ENCODE results near the gene GPC5.

GPC5 gene

DNA sequence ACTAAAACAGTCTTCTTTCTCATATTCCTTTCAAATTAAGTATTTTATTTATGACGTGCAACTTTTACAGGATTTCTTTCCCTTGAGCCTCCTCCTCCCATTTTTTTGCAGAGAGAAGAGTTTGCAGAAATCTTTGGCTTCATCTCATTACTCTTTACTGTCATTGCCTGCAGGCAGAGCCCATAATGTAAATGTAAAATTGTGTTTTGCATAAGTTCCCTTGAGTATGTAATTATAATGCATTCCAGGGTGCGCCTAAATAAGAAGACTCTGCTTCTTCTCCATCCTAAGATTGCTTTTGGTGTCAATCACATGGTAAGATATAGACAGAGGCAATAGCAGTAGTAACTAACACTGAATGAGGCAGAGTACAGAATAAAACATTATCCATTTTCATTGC is 27.9 kb upstream of the GPC5 start:
- no peak for DNase-seq (ENCODE audit: low read depth, low spot score)
- Histone ChIP-seq H3K4me1 (ENCODE audit: insufficient read depth, insufficient read length) (no peaks in the 10 kb centered on the region), H3K9ac (ENCODE audit: insufficient read length, low read depth) (no peak overlapping the region), H3K9me3 (ENCODE audit: insufficient read depth, low read length) (no peaks in the 10 kb centered on the region), H3K36me3 (ENCODE audit: insufficient read depth, insufficient read length, low read length) (peaks cover 3% of the 10 kb centered on the region), H3K4me3 (ENCODE audit: insufficient read length, low read depth) (no peak overlapping the region), H3K27me3 (ENCODE audit: insufficient read depth, insufficient read length) (no peaks in the 10 kb centered on the region)
- TF ChIP-seq YY1 (IDR thresholded peaks at IDR 0.05; ENCODE audit: insufficient read depth, insufficient read length) (no peak), SUZ12 (IDR thresholded peaks at IDR 0.05; ENCODE audit: extremely low read depth, insufficient read depth, insufficient read length) (no peak), ZNF274 (IDR thresholded peaks at IDR 0.05; ENCODE audit: low read depth, low read length) (no peak)

DNA sequence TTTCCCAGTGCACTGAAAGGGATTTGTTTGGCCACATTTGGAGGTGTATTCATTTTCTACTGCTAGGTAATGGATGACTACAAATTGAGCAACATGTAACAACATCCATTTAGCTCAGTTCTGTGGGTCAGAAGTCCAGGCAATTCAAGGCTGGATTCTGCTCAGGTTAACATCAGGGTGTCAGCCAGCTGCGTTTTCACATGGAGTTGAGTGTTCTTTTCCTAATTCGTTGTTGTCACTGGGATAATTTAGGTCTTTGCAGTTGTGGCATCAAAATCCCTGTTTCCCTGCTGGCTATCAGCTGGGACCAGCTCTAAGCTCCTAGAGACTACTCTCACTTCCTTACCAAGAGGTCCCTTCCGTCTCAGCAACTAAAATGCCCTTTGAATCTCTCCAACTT is 25.5 kb upstream of the GPC5 start:
- no peak for TF ChIP-seq ZNF274 (IDR thresholded peaks at IDR 0.05; ENCODE audit: low read depth, low read length)
- TF ChIP-seq YY1 (IDR thresholded peaks at IDR 0.05; ENCODE audit: insufficient read depth, insufficient read length), result no peak
- TF ChIP-seq SUZ12 (IDR thresholded peaks at IDR 0.05; ENCODE audit: extremely low read depth, insufficient read depth, insufficient read length), result no peak
- no peaks in the 10 kb centered on the region for H3K27me3 ChIP-seq (ENCODE audit: insufficient read depth, insufficient read length)
- no peak overlapping the region for H3K9ac ChIP-seq (ENCODE audit: insufficient read length, low read depth)
- no peak overlapping the region for H3K4me3 ChIP-seq (ENCODE audit: insufficient read length, low read depth)
- no peaks in the 10 kb centered on the region for H3K36me3 ChIP-seq (ENCODE audit: insufficient read depth, insufficient read length, low read length)
- no peaks in the 10 kb centered on the region for H3K4me1 ChIP-seq (ENCODE audit: insufficient read depth, insufficient read length)
- H3K9me3 ChIP-seq (ENCODE audit: insufficient read depth, low read length), result no peaks in the 10 kb centered on the region
- no peak for DNase-seq (ENCODE audit: low read depth, low spot score)

DNA sequence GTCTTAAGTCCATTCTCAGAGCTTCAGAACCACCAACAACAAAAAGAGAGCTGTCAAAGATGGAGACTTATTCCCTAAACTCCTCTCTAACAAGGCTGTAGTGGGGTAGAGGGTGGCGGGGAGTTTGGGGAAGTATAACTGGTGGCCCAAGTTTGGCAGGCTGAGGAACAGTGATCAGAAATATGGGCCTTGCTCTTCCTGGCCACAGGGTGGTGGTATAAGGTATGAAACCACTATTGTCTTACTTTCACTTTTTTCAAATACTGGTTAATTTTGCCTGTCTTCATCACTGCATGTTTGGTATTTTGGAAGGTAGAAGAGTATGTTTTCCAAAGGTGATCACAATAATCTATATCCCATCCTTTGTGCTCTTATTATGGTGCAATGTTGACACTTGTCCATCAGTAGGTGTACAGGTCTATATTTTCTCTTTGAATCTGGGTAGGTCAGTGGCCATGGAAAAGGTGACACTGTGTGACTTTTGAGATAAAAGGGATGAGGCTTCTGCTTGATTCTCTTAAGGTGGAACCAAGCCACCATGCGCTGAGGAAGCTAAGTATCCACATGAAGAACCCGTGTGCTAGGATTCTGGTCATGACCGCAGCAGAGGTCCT is 23.2 kb upstream of the GPC5 start:
- Histone ChIP-seq H3K9me3 (ENCODE audit: insufficient read depth, low read length) (no peaks in the 10 kb centered on the region), H3K27me3 (ENCODE audit: insufficient read depth, insufficient read length) (no peaks in the 10 kb centered on the region), H3K36me3 (ENCODE audit: insufficient read depth, insufficient read length, low read length) (no peaks in the 10 kb centered on the region), H3K4me3 (ENCODE audit: insufficient read length, low read depth) (no peak overlapping the region), H3K9ac (ENCODE audit: insufficient read length, low read depth) (no peak overlapping the region), H3K4me1 (ENCODE audit: insufficient read depth, insufficient read length) (no peaks in the 10 kb centered on the region)
- no peak for TF ChIP-seq SUZ12 (IDR thresholded peaks at IDR 0.05; ENCODE audit: extremely low read depth, insufficient read depth, insufficient read length)
- TF ChIP-seq ZNF274 (IDR thresholded peaks at IDR 0.05; ENCODE audit: low read depth, low read length), result no peak
- no peak for TF ChIP-seq YY1 (IDR thresholded peaks at IDR 0.05; ENCODE audit: insufficient read depth, insufficient read length)
- DNase-seq (ENCODE audit: low read depth, low spot score), result no peak

DNA sequence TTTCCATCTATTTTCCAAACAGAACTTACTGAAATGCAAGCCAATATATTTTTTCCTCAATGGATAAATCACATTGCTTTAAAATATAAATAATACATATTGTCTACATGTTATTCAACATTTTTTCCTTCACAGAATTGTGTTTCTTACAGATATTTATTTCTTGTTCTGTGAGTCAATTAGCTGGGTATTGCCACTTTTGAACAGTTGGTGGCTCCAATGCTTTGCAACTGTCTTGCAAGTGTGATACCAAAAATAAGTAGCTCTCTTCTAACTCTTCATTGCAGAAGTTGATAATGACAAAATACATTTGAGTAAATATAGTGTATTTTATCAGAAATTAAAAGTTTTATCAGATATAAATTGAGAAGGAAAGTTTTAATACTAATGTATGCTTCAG is 17.1 kb upstream of the GPC5 start:
- TF ChIP-seq ZNF274 (IDR thresholded peaks at IDR 0.05; ENCODE audit: low read depth, low read length) (no peak), SUZ12 (IDR thresholded peaks at IDR 0.05; ENCODE audit: extremely low read depth, insufficient read depth, insufficient read length) (no peak), YY1 (IDR thresholded peaks at IDR 0.05; ENCODE audit: insufficient read depth, insufficient read length) (no peak)
- no peaks in the 10 kb centered on the region for H3K27me3 ChIP-seq (ENCODE audit: insufficient read depth, insufficient read length)
- DNase-seq (ENCODE audit: low read depth, low spot score), result no peak

DNA sequence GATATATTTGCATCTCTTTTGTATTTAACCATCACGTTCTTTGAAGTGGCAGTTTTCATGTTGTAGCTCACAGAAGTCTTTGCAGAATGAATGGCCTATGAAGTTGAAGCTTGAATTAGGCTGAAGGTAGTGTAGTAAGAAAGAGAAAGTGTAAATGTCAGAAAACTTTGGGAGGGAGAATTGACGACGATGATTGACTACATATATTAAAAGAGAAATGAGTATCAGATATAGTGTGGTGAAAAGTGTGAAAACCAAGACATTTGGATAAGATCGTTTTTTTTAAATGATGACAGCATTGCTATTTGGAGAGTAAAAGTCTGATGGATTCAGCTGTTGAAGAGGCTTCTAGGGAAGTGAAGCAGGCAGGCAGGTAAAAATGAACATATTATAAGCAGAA is 14.6 kb upstream of the GPC5 start:
- Histone ChIP-seq H3K9me3 (ENCODE audit: insufficient read depth, low read length) (no peaks in the 10 kb centered on the region), H3K4me1 (ENCODE audit: insufficient read depth, insufficient read length) (no peaks in the 10 kb centered on the region), H3K4me3 (ENCODE audit: insufficient read length, low read depth) (no peak overlapping the region), H3K36me3 (ENCODE audit: insufficient read depth, insufficient read length, low read length) (no peaks in the 10 kb centered on the region), H3K27me3 (ENCODE audit: insufficient read depth, insufficient read length) (no peaks in the 10 kb centered on the region), H3K9ac (ENCODE audit: insufficient read length, low read depth) (no peak overlapping the region)
- no peak for DNase-seq (ENCODE audit: low read depth, low spot score)
- TF ChIP-seq YY1 (IDR thresholded peaks at IDR 0.05; ENCODE audit: insufficient read depth, insufficient read length) (no peak), SUZ12 (IDR thresholded peaks at IDR 0.05; ENCODE audit: extremely low read depth, insufficient read depth, insufficient read length) (no peak), ZNF274 (IDR thresholded peaks at IDR 0.05; ENCODE audit: low read depth, low read length) (no peak)

More for the DNA sequence above, 17.1 kb upstream of the GPC5 start:
- Histone ChIP-seq H3K9me3 (ENCODE audit: insufficient read depth, low read length) (no peaks in the 10 kb centered on the region), H3K9ac (ENCODE audit: insufficient read length, low read depth) (no peak overlapping the region), H3K4me1 (ENCODE audit: insufficient read depth, insufficient read length) (no peaks in the 10 kb centered on the region), H3K4me3 (ENCODE audit: insufficient read length, low read depth) (no peak overlapping the region), H3K36me3 (ENCODE audit: insufficient read depth, insufficient read length, low read length) (no peaks in the 10 kb centered on the region)

DNA sequence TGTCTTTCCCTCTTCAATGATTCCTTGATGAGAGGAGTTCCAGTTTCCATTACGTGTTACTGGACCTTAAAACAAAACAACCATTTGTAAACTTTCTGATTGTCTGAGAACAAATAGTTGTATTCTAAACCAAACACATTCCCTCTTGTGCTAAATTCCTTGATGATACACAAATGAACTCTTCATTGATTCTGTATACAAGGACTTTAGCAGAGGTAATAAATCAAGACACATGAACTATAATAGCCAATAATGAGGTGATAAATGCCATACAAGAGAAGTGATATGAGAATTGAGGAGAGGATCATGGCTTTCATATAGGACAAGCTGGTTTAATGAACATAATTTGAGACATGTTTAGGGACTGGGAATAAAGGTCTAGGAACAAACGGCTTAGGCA is 13.5 kb upstream of the GPC5 start:
- TF ChIP-seq YY1 (IDR thresholded peaks at IDR 0.05; ENCODE audit: insufficient read depth, insufficient read length), result no peak
- TF ChIP-seq SUZ12 (IDR thresholded peaks at IDR 0.05; ENCODE audit: extremely low read depth, insufficient read depth, insufficient read length), result no peak
- TF ChIP-seq ZNF274 (IDR thresholded peaks at IDR 0.05; ENCODE audit: low read depth, low read length), result no peak
- no peaks in the 10 kb centered on the region for H3K36me3 ChIP-seq (ENCODE audit: insufficient read depth, insufficient read length, low read length)
- H3K27me3 ChIP-seq (ENCODE audit: insufficient read depth, insufficient read length), result no peaks in the 10 kb centered on the region
- no peaks in the 10 kb centered on the region for H3K4me1 ChIP-seq (ENCODE audit: insufficient read depth, insufficient read length)
- H3K9me3 ChIP-seq (ENCODE audit: insufficient read depth, low read length), result no peaks in the 10 kb centered on the region
- H3K9ac ChIP-seq (ENCODE audit: insufficient read length, low read depth), result no peak overlapping the region
- no peak for DNase-seq (ENCODE audit: low read depth, low spot score)
- H3K4me3 ChIP-seq (ENCODE audit: insufficient read length, low read depth), result no peak overlapping the region

DNA sequence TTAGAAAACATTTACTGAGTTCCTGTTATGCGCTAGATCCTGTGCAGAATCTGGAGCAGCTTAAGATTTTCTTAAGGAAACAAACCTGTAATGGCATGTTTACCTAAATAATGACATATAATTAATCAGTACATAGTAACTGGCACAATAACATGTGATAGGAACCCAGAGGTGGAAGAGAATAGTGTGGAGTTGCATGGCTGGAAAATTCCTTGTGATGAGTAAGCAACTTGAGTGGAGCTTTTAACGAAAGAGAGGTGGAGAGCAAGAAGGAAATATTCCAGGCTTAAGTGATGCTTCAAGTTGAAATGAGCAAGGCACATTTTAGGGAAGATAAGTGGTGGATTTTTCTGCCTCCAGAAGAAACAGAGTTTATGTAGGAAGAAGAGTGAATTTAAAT is 9.2 kb upstream of the GPC5 start:
- H3K27me3 ChIP-seq (ENCODE audit: insufficient read depth, insufficient read length), result no peaks in the 10 kb centered on the region
- TF ChIP-seq YY1 (IDR thresholded peaks at IDR 0.05; ENCODE audit: insufficient read depth, insufficient read length), result no peak
- TF ChIP-seq ZNF274 (IDR thresholded peaks at IDR 0.05; ENCODE audit: low read depth, low read length), result no peak
- no peak for TF ChIP-seq SUZ12 (IDR thresholded peaks at IDR 0.05; ENCODE audit: extremely low read depth, insufficient read depth, insufficient read length)
- H3K9me3 ChIP-seq (ENCODE audit: insufficient read depth, low read length), result no peaks in the 10 kb centered on the region
- H3K9ac ChIP-seq (ENCODE audit: insufficient read length, low read depth), result no peak overlapping the region
- H3K36me3 ChIP-seq (ENCODE audit: insufficient read depth, insufficient read length, low read length), result no peaks in the 10 kb centered on the region
- no peaks in the 10 kb centered on the region for H3K4me1 ChIP-seq (ENCODE audit: insufficient read depth, insufficient read length)
- no peak for DNase-seq (ENCODE audit: low read depth, low spot score)
- no peak overlapping the region for H3K4me3 ChIP-seq (ENCODE audit: insufficient read length, low read depth)
